ENCODE measurements around the gene RAB35.
"Not testable (repeated sequence)": the region's sequence is repeated elsewhere in the genome, so short reads cannot be mapped to it uniquely, and the experiment has no call there.

Gene RAB35

GRCh38 chr12:120054293-120054692 lies 62.3 kb downstream of the RAB35 start:
- no peak for DNase-seq

- no peak for DNase-seq
Observed at GRCh38 chr12:120051535-120051934, 65.0 kb downstream of the RAB35 start.

- DNase-seq = no peak
Observed at GRCh38 chr12:120049426-120049825, 67.1 kb downstream of the RAB35 start.

- DNase-seq = no peak
Observed at GRCh38 chr12:120048263-120048662, 68.3 kb downstream of the RAB35 start.

- DNase-seq = no peak
Observed at GRCh38 chr12:120047072-120047471, 69.5 kb downstream of the RAB35 start.

- not testable (repeated sequence) for DNase-seq
Observed at GRCh38 chr12:120045367-120045766, 71.2 kb downstream of the RAB35 start.
